ENCODE measurements around the gene PDE4C.

Gene PDE4C

DNA sequence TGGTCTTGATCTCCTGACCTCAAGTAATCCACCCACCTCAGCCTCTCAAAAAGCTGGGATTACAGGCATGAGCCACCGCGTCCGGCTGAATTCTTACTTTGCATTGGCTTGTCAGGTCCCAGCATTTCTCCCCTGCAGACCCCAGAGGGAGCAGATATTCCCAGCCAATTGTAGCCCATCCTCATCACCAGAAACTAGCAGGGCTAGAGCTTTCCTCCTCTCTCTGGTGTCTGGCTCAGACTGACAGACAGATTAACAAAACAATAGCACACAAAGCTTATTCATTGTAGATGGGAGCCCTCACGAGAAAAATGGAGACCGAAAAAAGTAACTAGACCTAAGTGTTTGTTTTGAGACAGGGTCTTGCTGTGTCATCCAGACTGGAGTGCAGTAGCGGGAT lies 40.7 kb downstream of the PDE4C start:
- ChIA-PET CTCF (interaction anchor here (0.6 kb wide), 1 partner anchor 24 kb away, joined by 4 read pairs; no protein-coding TSS in a partner anchor), POLR2A (no interaction called here)
- no peak for TF ChIP-seq NFRKB (IDR thresholded peaks at IDR 0.05)
- DNase-seq (ENCODE audit: extremely low spot score), result no peak

DNA sequence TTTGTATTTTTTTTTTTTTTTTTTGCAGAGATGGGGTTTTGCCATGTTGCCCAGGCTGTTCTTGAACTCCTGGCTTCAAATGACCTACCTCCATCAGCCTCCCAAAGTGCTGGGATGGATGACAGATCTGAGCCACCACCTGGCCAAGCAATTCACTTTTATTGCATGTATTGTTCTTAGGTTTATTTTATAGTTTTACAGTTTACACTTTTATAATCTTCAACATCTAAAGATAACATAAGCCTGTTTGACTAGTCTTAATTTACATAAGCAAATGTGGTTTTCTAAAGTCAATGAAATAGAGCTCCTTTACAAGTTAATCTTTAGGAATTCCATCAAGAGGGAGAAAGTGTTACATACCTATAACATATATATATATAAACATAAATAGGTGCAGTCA lies 42.7 kb downstream of the PDE4C start:
- DNase-seq (ENCODE audit: extremely low spot score), result no peak
- TF ChIP-seq HDGF (IDR thresholded peaks at IDR 0.05; ENCODE audit: borderline replicate concordance) (no peak), ARNT (IDR thresholded peaks at IDR 0.05) (no peak), SP1 (IDR thresholded peaks at IDR 0.05) (no peak), BHLHE40 (IDR thresholded peaks at IDR 0.05; ENCODE audit: borderline replicate concordance) (no peak), LEF1 (IDR thresholded peaks at IDR 0.05; ENCODE audit: borderline replicate concordance) (no peak), TARDBP (IDR thresholded peaks at IDR 0.05) (no peak), FOXA1 (IDR thresholded peaks at IDR 0.05) (no peak), ELF4 (IDR thresholded peaks at IDR 0.05) (no peak), SUZ12 (IDR thresholded peaks at IDR 0.05) (no peak)
- TF ChIP-seq, protein P1, sequence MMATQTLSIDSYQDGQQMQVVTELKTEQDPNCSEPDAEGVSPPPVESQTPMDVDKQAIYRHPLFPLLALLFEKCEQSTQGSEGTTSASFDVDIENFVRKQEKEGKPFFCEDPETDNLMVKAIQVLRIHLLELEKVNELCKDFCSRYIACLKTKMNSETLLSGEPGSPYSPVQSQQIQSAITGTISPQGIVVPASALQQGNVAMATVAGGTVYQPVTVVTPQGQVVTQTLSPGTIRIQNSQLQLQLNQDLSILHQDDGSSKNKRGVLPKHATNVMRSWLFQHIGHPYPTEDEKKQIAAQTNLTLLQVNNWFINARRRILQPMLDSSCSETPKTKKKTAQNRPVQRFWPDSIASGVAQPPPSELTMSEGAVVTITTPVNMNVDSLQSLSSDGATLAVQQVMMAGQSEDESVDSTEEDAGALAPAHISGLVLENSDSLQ (IDR thresholded peaks at IDR 0.05), result no peak
- ChIA-PET POLR2A (interaction anchor here (1.3 to 3.7 kb wide), 2 partner anchors 9 to 98 kb away, joined by 4 to 16 read pairs; partner anchors contain the start of genes JUND and MPV17L2), CTCF (interaction anchor here (0.7 kb wide), 1 partner anchor 8 kb away, joined by 3 read pairs; no protein-coding TSS in a partner anchor)

DNA sequence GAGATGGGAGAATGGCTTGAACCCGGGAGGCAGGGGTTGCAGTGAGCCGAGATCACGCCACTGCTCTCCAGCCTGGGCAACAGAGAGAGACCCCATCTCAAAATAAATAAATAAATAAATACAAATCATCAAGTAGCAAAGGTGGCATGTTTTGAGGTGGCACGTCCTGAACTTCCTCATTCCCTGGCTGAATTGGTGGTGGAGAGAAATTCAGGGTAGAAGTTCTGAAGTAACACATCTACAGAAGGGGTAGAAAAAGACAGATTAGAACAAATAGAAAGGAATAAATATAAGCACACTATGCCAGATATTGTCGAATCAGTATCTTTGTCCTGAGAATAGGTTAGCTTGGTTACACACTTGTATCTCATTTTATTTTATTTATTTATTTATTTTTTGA lies 46.3 kb downstream of the PDE4C start:
- DNase-seq (ENCODE audit: extremely low spot score), result no peak
- ChIA-PET CTCF (no interaction called here), POLR2A (no interaction called here)
- TF ChIP-seq ARNT (IDR thresholded peaks at IDR 0.05) (no peak), ELF4 (IDR thresholded peaks at IDR 0.05) (no peak), TARDBP (IDR thresholded peaks at IDR 0.05) (no peak), BHLHE40 (IDR thresholded peaks at IDR 0.05; ENCODE audit: borderline replicate concordance) (no peak), SP1 (IDR thresholded peaks at IDR 0.05) (no peak), NFRKB (IDR thresholded peaks at IDR 0.05) (no peak), SUZ12 (IDR thresholded peaks at IDR 0.05) (no peak), LEF1 (IDR thresholded peaks at IDR 0.05; ENCODE audit: borderline replicate concordance) (no peak), ZNF384 (IDR thresholded peaks at IDR 0.05) (no peak)

DNA sequence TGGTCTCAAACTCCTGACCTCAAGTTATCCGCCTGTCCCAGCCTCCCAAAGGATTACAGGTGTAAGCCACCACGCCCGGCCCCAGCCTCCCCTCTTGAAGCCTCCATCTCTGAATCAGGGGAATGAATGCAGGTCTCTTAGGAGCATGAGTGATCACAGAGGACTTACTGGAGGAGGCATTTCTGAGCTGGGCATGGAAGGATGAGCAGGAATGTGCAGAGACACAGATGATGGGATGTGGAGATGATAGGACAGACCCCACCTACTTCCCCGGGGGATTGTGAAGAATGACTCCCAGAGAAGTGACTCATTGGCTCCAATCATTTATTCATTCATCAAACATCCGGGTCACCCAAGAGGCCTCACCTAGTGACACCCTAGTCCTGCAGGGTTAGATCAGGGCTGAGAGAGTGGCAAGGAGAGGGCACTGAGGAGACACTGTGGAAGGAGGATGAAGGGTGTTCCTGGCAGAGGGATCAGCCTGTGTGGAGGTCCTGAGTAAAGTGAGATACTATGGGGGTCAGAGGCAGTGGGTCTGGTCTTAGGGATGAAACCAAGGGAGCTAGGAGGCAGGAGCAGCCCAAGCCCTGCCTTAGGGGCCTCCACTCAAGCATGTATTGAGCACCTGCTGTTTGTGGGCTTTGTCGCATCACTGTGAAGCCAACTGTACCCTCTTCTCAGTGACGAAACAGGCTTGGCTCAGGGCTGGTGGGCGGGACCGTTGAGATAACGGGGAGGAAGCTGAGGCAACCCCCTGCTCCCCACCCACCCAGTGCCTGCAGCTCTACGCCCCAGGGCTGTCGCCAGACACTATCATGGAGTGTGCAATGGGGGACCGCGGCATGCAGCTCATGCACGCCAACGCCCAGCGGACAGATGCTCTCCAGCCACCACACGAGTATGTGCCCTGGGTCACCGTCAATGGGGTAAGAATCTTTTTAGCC lies 49.6 kb downstream of the PDE4C start:
- CTCF ChIA-PET, result no interaction called here
- TF ChIP-seq, protein P1 (IDR thresholded peaks at IDR 0.05), result no peak
- no peak for TF ChIP-seq ARNT (IDR thresholded peaks at IDR 0.05)
- no peak for TF ChIP-seq NFRKB (IDR thresholded peaks at IDR 0.05)
- no peak for TF ChIP-seq FOXA1 (IDR thresholded peaks at IDR 0.05)
- no peak for TF ChIP-seq FOXM1 (IDR thresholded peaks at IDR 0.05; ENCODE audit: borderline replicate concordance)
- TF ChIP-seq SP1 (IDR thresholded peaks at IDR 0.05), result no peak
- TF ChIP-seq LEF1 (IDR thresholded peaks at IDR 0.05; ENCODE audit: borderline replicate concordance), result no peak
- TF ChIP-seq BHLHE40 (IDR thresholded peaks at IDR 0.05; ENCODE audit: borderline replicate concordance), result no peak
- no peak for TF ChIP-seq CTBP1 (IDR thresholded peaks at IDR 0.05; ENCODE audit: borderline replicate concordance)
- no peak for TF ChIP-seq FOXK2 (IDR thresholded peaks at IDR 0.05)
- TF ChIP-seq ZNF384 (IDR thresholded peaks at IDR 0.05), result no peak
- TF ChIP-seq HDGF (IDR thresholded peaks at IDR 0.05; ENCODE audit: borderline replicate concordance), result no peak
- TF ChIP-seq SUZ12 (IDR thresholded peaks at IDR 0.05), result no peak
- TF ChIP-seq ELF4 (IDR thresholded peaks at IDR 0.05), result no peak
- no peak for TF ChIP-seq TARDBP (IDR thresholded peaks at IDR 0.05)
- no peak for TF ChIP-seq L3MBTL2 (conservative IDR thresholded peaks at IDR 0.05)
- no peak for DNase-seq (ENCODE audit: extremely low spot score)
- POLR2A ChIA-PET, result interaction anchor here (1.7 kb wide), 1 partner anchor 16 kb away, joined by 8 read pairs; the partner anchor contains the start of gene MPV17L2

DNA sequence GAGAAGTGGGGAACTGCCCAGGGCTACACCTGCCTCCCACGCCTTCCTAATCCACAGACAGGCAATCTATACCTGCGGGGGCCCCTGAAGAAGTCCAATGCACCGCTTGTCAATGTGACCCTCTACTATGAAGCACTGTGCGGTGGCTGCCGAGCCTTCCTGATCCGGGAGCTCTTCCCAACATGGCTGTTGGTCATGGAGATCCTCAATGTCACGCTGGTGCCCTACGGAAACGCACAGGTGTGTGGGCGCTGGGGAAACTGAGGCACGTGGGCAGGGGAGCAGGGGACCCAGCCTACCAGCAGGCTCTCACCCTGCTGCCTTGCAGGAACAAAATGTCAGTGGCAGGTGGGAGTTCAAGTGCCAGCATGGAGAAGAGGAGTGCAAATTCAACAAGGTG lies 51.3 kb downstream of the PDE4C start:
- no peak for DNase-seq (ENCODE audit: extremely low spot score)
- CTCF ChIA-PET, result no interaction called here
- TF ChIP-seq, protein P1 (IDR thresholded peaks at IDR 0.05), result no peak
- POLR2A ChIA-PET, result no interaction called here

All from HEK293T (cell line).